ENCODE measurements around the gene BCDIN3D.

The BCDIN3D gene

DNA sequence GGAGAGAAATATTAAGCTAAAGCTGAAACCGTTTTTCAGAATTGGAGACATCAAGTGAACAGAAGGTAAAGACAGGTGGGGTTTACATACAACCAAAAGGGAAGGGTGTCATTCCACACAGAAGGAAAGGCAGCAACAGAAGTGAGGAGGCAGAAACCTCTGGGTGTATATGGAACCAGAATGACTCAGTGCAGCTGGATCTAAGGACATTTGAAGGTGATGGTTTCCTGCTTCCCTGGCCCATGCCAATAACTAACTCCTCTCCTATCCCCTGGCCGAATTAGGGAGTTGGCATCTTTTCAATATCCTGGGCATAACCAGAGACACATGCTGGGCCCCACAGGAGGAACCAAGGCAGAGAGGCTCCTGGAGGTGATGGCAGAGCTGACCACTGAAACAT, 23.1 kb downstream of the BCDIN3D start:
- peaks cover 14% of the 10 kb centered on the region for H3K4me1 ChIP-seq (ENCODE audit: insufficient read depth, low read length)
- peaks cover 10% of the 10 kb centered on the region; the same call in 1 of the 2 replicates for H3K36me3 ChIP-seq (ENCODE audit: insufficient read depth, low read length)
- DNase-seq, result no peak
- H3K27ac ChIP-seq (ENCODE audit: low read length), result no peak overlapping the region
- ATAC-seq (ENCODE audit: insufficient read depth, low read depth), result no peak
- peaks cover 75% of the 10 kb centered on the region for H3K79me2 ChIP-seq (ENCODE audit: insufficient read depth, low read length)
- H3K27me3 ChIP-seq (ENCODE audit: insufficient read depth, low read length, poor library complexity), result no peaks in the 10 kb centered on the region
- H3K4me3 ChIP-seq (ENCODE audit: low read depth in 1 of 2, low read length in 2 of 2), result no peak overlapping the region
- H3K9me3 ChIP-seq (ENCODE audit: insufficient read depth, low read length, severe bottlenecking), result no peaks in the 10 kb centered on the region
- H3K4me2 ChIP-seq (ENCODE audit: insufficient read depth, low read length), result no peak overlapping the region
- no peak overlapping the region for H2AFZ ChIP-seq (ENCODE audit: low read depth, low read length)
- TF ChIP-seq, protein P1, sequence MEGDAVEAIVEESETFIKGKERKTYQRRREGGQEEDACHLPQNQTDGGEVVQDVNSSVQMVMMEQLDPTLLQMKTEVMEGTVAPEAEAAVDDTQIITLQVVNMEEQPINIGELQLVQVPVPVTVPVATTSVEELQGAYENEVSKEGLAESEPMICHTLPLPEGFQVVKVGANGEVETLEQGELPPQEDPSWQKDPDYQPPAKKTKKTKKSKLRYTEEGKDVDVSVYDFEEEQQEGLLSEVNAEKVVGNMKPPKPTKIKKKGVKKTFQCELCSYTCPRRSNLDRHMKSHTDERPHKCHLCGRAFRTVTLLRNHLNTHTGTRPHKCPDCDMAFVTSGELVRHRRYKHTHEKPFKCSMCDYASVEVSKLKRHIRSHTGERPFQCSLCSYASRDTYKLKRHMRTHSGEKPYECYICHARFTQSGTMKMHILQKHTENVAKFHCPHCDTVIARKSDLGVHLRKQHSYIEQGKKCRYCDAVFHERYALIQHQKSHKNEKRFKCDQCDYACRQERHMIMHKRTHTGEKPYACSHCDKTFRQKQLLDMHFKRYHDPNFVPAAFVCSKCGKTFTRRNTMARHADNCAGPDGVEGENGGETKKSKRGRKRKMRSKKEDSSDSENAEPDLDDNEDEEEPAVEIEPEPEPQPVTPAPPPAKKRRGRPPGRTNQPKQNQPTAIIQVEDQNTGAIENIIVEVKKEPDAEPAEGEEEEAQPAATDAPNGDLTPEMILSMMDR (IDR thresholded peaks at IDR 0.05; ENCODE audit: borderline replicate concordance, extremely low read depth, low read length, poor library complexity, severe bottlenecking), result no peak
- TF ChIP-seq EZH2 (IDR thresholded peaks at IDR 0.05; ENCODE audit: borderline replicate concordance, low read depth, low read length, severe bottlenecking), result no peak
- H4K20me1 ChIP-seq (ENCODE audit: insufficient read depth, low read length), result peaks cover 53% of the 10 kb centered on the region
- no peak overlapping the region for H3K9ac ChIP-seq (ENCODE audit: low read depth, low read length)

DNA sequence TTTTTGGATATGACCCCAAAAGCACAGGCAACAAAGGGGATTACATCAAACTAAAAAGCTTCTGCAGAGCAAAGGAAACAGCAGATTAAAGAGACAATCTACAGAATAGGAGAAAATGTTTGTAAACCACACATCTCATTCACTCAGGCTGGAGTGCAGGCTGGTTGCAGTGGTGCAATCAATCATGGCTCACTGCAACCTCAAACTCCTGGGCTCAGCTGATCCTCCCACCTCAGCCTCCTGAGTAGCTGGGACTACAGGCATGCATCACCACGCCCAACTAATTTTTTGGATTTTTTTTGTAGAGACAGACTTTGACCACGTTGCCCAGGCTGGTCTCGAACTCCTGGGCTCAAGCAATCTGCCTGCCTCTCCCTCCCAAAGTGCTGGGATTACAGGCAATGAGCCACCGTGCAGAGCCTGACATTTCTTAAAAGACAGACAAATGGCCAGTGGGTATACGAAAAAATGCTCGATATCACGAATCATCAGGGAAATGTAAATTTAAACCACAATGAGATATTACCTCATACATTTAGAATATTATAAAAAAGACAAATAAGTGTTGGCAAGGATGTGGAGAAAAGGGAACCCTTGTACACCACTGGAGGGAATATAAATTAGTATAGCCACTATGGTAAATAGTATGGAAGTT, 24.5 kb downstream of the BCDIN3D start:
- peaks cover 41% of the 10 kb centered on the region for H4K20me1 ChIP-seq (ENCODE audit: insufficient read depth, low read length)
- no peak for TF ChIP-seq EZH2 (IDR thresholded peaks at IDR 0.05; ENCODE audit: borderline replicate concordance, low read depth, low read length, severe bottlenecking)
- TF ChIP-seq, protein P1 (IDR thresholded peaks at IDR 0.05; ENCODE audit: borderline replicate concordance, extremely low read depth, low read length, poor library complexity, severe bottlenecking), result no peak
- no peaks in the 10 kb centered on the region for H3K9me3 ChIP-seq (ENCODE audit: insufficient read depth, low read length, severe bottlenecking)
- no peak for DNase-seq
- H3K79me2 ChIP-seq (ENCODE audit: insufficient read depth, low read length), result peaks cover 65% of the 10 kb centered on the region
- ATAC-seq (ENCODE audit: insufficient read depth, low read depth), result no peak
- no peak overlapping the region for H3K9ac ChIP-seq (ENCODE audit: low read depth, low read length)
- no peak overlapping the region for H2AFZ ChIP-seq (ENCODE audit: low read depth, low read length)
- H3K4me1 ChIP-seq (ENCODE audit: insufficient read depth, low read length), result peaks cover 14% of the 10 kb centered on the region
- peaks cover 10% of the 10 kb centered on the region; the same call in 1 of the 2 replicates for H3K36me3 ChIP-seq (ENCODE audit: insufficient read depth, low read length)
- H3K27me3 ChIP-seq (ENCODE audit: insufficient read depth, low read length, poor library complexity), result no peaks in the 10 kb centered on the region
- no peak overlapping the region for H3K4me3 ChIP-seq (ENCODE audit: low read depth in 1 of 2, low read length in 2 of 2)
- no peak overlapping the region for H3K27ac ChIP-seq (ENCODE audit: low read length)
- H3K4me2 ChIP-seq (ENCODE audit: insufficient read depth, low read length), result no peak overlapping the region

DNA sequence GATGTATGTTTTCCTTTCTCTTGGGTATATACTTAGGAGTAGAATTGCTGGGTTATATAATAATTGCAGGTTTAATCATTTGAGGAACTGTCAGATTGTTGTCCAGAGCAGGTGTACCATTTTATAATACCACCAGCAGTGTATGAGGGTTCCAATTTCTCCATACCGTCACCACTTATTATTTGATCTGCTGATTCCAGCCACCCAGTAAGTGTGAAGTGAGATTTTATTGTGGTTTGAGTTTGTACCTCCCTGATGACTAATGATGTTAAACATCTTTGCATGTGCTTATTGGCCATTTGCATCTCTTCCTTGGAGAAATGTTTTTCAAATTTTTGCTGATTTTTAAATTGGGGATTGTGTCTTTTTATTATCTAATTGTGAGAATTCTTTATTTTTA, 29.8 kb downstream of the BCDIN3D start:
- no peaks in the 10 kb centered on the region for H3K9me3 ChIP-seq (ENCODE audit: insufficient read depth, low read length, severe bottlenecking)
- peaks cover 5% of the 10 kb centered on the region; the same call in 1 of the 2 replicates for H3K36me3 ChIP-seq (ENCODE audit: insufficient read depth, low read length)
- peaks cover 43% of the 10 kb centered on the region for H3K79me2 ChIP-seq (ENCODE audit: insufficient read depth, low read length)
- DNase-seq (no peak), ATAC-seq (ENCODE audit: insufficient read depth, low read depth) (no peak; the same call in 2 of the 3 replicates)
- H3K4me1 ChIP-seq (ENCODE audit: insufficient read depth, low read length), result no peaks in the 10 kb centered on the region
- H3K27ac ChIP-seq (ENCODE audit: low read length), result no peak overlapping the region
- H4K20me1 ChIP-seq (ENCODE audit: insufficient read depth, low read length), result peaks cover 36% of the 10 kb centered on the region
- H2AFZ ChIP-seq (ENCODE audit: low read depth, low read length), result no peak overlapping the region
- H3K4me3 ChIP-seq (ENCODE audit: low read depth in 1 of 2, low read length in 2 of 2), result no peak overlapping the region
- no peak overlapping the region for H3K9ac ChIP-seq (ENCODE audit: low read depth, low read length)
- no peaks in the 10 kb centered on the region for H3K27me3 ChIP-seq (ENCODE audit: insufficient read depth, low read length, poor library complexity)
- no peak overlapping the region for H3K4me2 ChIP-seq (ENCODE audit: insufficient read depth, low read length)
- TF ChIP-seq, protein P1 (IDR thresholded peaks at IDR 0.05; ENCODE audit: borderline replicate concordance, extremely low read depth, low read length, poor library complexity, severe bottlenecking), result no peak
- TF ChIP-seq EZH2 (IDR thresholded peaks at IDR 0.05; ENCODE audit: borderline replicate concordance, low read depth, low read length, severe bottlenecking), result no peak
